Naive thymus-derived CD4-positive, alpha-beta T cell (primary cell): Measurements from ENCODE around the gene AKAP1. TPM values are rescaled to one million over a fixed set of nuclear protein-coding genes. Genes with fewer than 3 reads are reported as not detected.

Experiments
- ATAC-seq: fragments of 150-1000 bp; cut with Tn5 transposase; 2 replicates; pipeline ENCODE4 v1.10.0; 2021; ENCODE audit warnings: mild to moderate bottlenecking, moderate library complexity
- CTCF ChIA-PET: fragments of 350-600 bp; sonication (Branson Sonifier 250); formaldehyde crosslinking; loops from one replicate; lab custom pipeline; 2021; ENCODE audit warnings: antibody characterized with exemption; lab: Charles Lee
- POLR2A ChIA-PET: fragments of 350-600 bp; sonication (Branson Sonifier 250); formaldehyde crosslinking; loops from one replicate; lab custom pipeline; 2021; ENCODE audit warnings: antibody characterized with exemption, inconsistent platforms; lab: Charles Lee
- DNase-seq, 9 donors: peaks; one replicate each; pipeline versions ENCODE4 v3.0.0 to v3.0.0-alpha.2; 2020 to 2022; ENCODE audit warnings: mixed read lengths in 1 of 9
- H3K27ac ChIP-seq: one replicate; pipeline ENCODE4 v1.7.0; 2013; ENCODE audit warnings: mild to moderate bottlenecking, low read depth, low read length, moderate library complexity
- H3K27me3 ChIP-seq, 2 donors: one replicate each; pipeline ENCODE4 v1.7.0; 2013; ENCODE audit warnings: low read length in 2 of 2, mild to moderate bottlenecking in 2 of 2, moderate library complexity in 2 of 2; ENCODE audit not compliant: control insufficient read depth in 2 of 2, insufficient read depth in 2 of 2
- H3K36me3 ChIP-seq, 3 experiments: 1 replicate in 2 of 3; 2 replicates in 1 of 3; pipeline ENCODE4 v1.7.0; 2013; ENCODE audit warnings: low read length in 3 of 3, mild to moderate bottlenecking in 3 of 3, moderate library complexity in 1 of 3; ENCODE audit not compliant: insufficient read depth in 3 of 3, control insufficient read depth in 2 of 3
- H3K4me1 ChIP-seq, 2 donors: one replicate each; pipeline ENCODE4 v1.7.0; 2013; ENCODE audit warnings: low read length in 2 of 2, mild to moderate bottlenecking in 2 of 2, moderate library complexity in 1 of 2; ENCODE audit not compliant: control insufficient read depth in 2 of 2, insufficient read depth in 2 of 2
- H3K4me3 ChIP-seq: 2 replicates; pipeline ENCODE4 v1.7.0; 2013; ENCODE audit warnings: mild to moderate bottlenecking, low read length
- H3K9me3 ChIP-seq, 3 experiments: 1 replicate in 2 of 3; 2 replicates in 1 of 3; pipeline ENCODE4 v1.7.0; 2013; ENCODE audit warnings: low read length in 3 of 3; ENCODE audit not compliant: control insufficient read depth in 2 of 3
- H3K27ac Mint-ChIP-seq, 9 donors: one replicate each; pipeline ENCODE4 v1.8.0; 2020 to 2022; ENCODE audit warnings: mixed read lengths in 9 of 9, mild to moderate bottlenecking in 8 of 9, moderate library complexity in 5 of 9, inconsistent platforms in 2 of 9
- H3K27me3 Mint-ChIP-seq, 5 donors: one replicate each; pipeline ENCODE4 v1.8.0; 2021 to 2022; ENCODE audit warnings: mixed read lengths in 5 of 5, mild to moderate bottlenecking in 1 of 5
- H3K36me3 Mint-ChIP-seq, 5 donors: one replicate each; pipeline ENCODE4 v1.8.0; 2020 to 2022; ENCODE audit warnings: mixed read lengths in 5 of 5, mild to moderate bottlenecking in 3 of 5, inconsistent platforms in 1 of 5
- H3K4me1 Mint-ChIP-seq, 7 donors: one replicate each; pipeline ENCODE4 v1.8.0; 2020 to 2022; ENCODE audit warnings: mixed read lengths in 7 of 7, mild to moderate bottlenecking in 3 of 7, inconsistent platforms in 1 of 7
- H3K4me3 Mint-ChIP-seq, 10 donors: one replicate each; pipeline ENCODE4 v1.8.0; 2020 to 2022; ENCODE audit warnings: mild to moderate bottlenecking in 10 of 10, mixed read lengths in 10 of 10, moderate library complexity in 6 of 10, inconsistent platforms in 2 of 10
- H3K9me3 Mint-ChIP-seq, 11 donors: one replicate each; pipeline ENCODE4 v1.8.0; 2020 to 2022; ENCODE audit warnings: mixed read lengths in 11 of 11, mild to moderate bottlenecking in 4 of 11, inconsistent platforms in 1 of 11, moderate library complexity in 1 of 11
- intact Hi-C, 2 donors: fragments of 100-400 bp; cut with micrococcal nuclease; formaldehyde crosslinking; loops; one replicate each; pipeline ENCODE4 v1.15.1; 2023
- polyA plus RNA-seq, 2 donors: library from polyadenylated mRNA; unstranded; fragments of 300-500 nt; fragmentation: Illumina TruSeq; gene quantifications; one replicate each; pipeline ENCODE4 v1.2.3, GENCODE V29; 2021
- total RNA-seq, 6 experiments: library from RNA in 5 of 6; stranded (reverse) in 5 of 6; gene quantifications; 1 replicate in 5 of 6; 2 replicates in 1 of 6; pipeline ENCODE4 v1.2.3 and lab custom pipeline; 2021 to 2026

AKAP1 gene
- total and polyA plus RNA-seq, 7 experiments from 2014 or later: 13.2 to 35.8 (median 26.6) TPM

- Histone ChIP-seq H3K27me3 (no peaks in the 10 kb centered on the region), H3K4me1 (no peaks in the 10 kb centered on the region), H3K27ac (no peak overlapping the region), H3K9me3 (no peaks in the 10 kb centered on the region), H3K36me3 (peaks cover 0 to 76% (median 4%) of the 10 kb centered on the region in 3 experiments), H3K4me3 (no peak overlapping the region)
- H3K4me1 Mint-ChIP-seq: peaks cover 0 to 18% (median 6%) of the 10 kb centered on the region in 7 donors
- CTCF ChIA-PET: interaction anchor here (0.6 to 1.1 kb wide), 2 partner anchors 8 to 648 kb away, joined by 3 to 4 read pairs; no protein-coding TSS in a partner anchor
- H3K4me3 Mint-ChIP-seq: no peak overlapping the region
- H3K9me3 Mint-ChIP-seq: no peaks in the 10 kb centered on the region
- intact Hi-C loops: loop anchor here in 1 of 2 donors (5.0 kb wide), 1 partner anchor 62 kb away; no protein-coding TSS in a partner anchor
- peak overlapping the region in 2 of 9 donors; percentile 17 to 30 for H3K27ac Mint-ChIP-seq
- peaks cover 0 to 42% (median 3%) of the 10 kb centered on the region in 5 donors for H3K36me3 Mint-ChIP-seq
- DNase-seq: no peak
- H3K27me3 Mint-ChIP-seq: no peaks in the 10 kb centered on the region
- POLR2A ChIA-PET: interaction anchor here (1.1 kb wide), 1 partner anchor 25 kb away, joined by 3 read pairs; the partner anchor contains the start of gene AKAP1
- ATAC-seq: no peak
Measured at GRCh38 chr17:57109393-57110151, 24.5 kb downstream of the AKAP1 start.

- no peaks in the 10 kb centered on the region for H3K9me3 ChIP-seq
- DNase-seq (no peak), ATAC-seq (no peak)
- peaks cover 0 to 79% (median 10%) of the 10 kb centered on the region in 3 experiments for H3K36me3 ChIP-seq
- H3K4me1 ChIP-seq: no peaks in the 10 kb centered on the region
- Mint-ChIP-seq H3K9me3 (no peaks in the 10 kb centered on the region), H3K36me3 (peaks cover 0 to 42% (median 3%) of the 10 kb centered on the region in 5 donors), H3K27me3 (no peaks in the 10 kb centered on the region), H3K4me3 (no peak overlapping the region), H3K27ac (peak overlapping the region in 1 of 9 donors; percentile 67), H3K4me1 (peaks cover 0 to 12% (median 6%) of the 10 kb centered on the region in 7 donors)
- no peaks in the 10 kb centered on the region for H3K27me3 ChIP-seq
- CTCF ChIA-PET: interaction anchor here (0.6 kb wide), 1 partner anchor 647 kb away, joined by 4 read pairs; no protein-coding TSS in a partner anchor
- intact Hi-C loops: loop anchor here in 1 of 2 donors (5.0 kb wide), 1 partner anchor 63 kb away; no protein-coding TSS in a partner anchor
- no peak overlapping the region for H3K4me3 ChIP-seq
- POLR2A ChIA-PET: no interaction called here
- no peak overlapping the region for H3K27ac ChIP-seq
Measured at GRCh38 chr17:57110152-57110542, 25.1 kb downstream of the AKAP1 start.

GRCh38 chr17:57110579-57111325 is 25.7 kb downstream of the AKAP1 start:
- DNase-seq (no peak), ATAC-seq (no peak)
- peaks cover 0 to 79% (median 16%) of the 10 kb centered on the region in 3 experiments for H3K36me3 ChIP-seq
- H3K36me3 Mint-ChIP-seq: peaks cover 0 to 36% (median 3%) of the 10 kb centered on the region in 5 donors
- peaks cover 0 to 7% (median 5%) of the 10 kb centered on the region in 7 donors for H3K4me1 Mint-ChIP-seq
- H3K27ac ChIP-seq: no peak overlapping the region
- no peaks in the 10 kb centered on the region for H3K9me3 ChIP-seq
- ChIA-PET POLR2A (no interaction called here), CTCF (interaction anchor here (1.2 kb wide), 1 partner anchor 18 kb away, joined by 3 read pairs; no protein-coding TSS in a partner anchor)
- no peaks in the 10 kb centered on the region for H3K9me3 Mint-ChIP-seq
- no peak overlapping the region for H3K4me3 Mint-ChIP-seq
- intact Hi-C loops: loop anchor here in 1 of 2 donors (5.0 kb wide), 1 partner anchor 63 kb away; no protein-coding TSS in a partner anchor
- no peaks in the 10 kb centered on the region for H3K4me1 ChIP-seq
- H3K27me3 Mint-ChIP-seq: no peaks in the 10 kb centered on the region
- H3K27ac Mint-ChIP-seq: peak overlapping the region in 2 of 9 donors; percentile 34 to 67
- no peak overlapping the region for H3K4me3 ChIP-seq
- H3K27me3 ChIP-seq: no peaks in the 10 kb centered on the region

GRCh38 chr17:57111386-57111785 is 26.3 kb downstream of the AKAP1 start:
- Mint-ChIP-seq H3K36me3 (peaks cover 0 to 33% (median 3%) of the 10 kb centered on the region in 5 donors), H3K9me3 (no peaks in the 10 kb centered on the region), H3K4me3 (no peak overlapping the region), H3K27me3 (no peaks in the 10 kb centered on the region), H3K4me1 (peaks cover 0 to 4% (median under 1%) of the 10 kb centered on the region in 7 donors), H3K27ac (peak overlapping the region in 2 of 9 donors; percentile 34 to 67)
- POLR2A ChIA-PET: no interaction called here
- no peak for ATAC-seq
- DNase-seq: no peak
- H3K4me1 ChIP-seq: no peaks in the 10 kb centered on the region
- H3K27ac ChIP-seq: no peak overlapping the region
- CTCF ChIA-PET: interaction anchor here (1.2 kb wide), 1 partner anchor 18 kb away, joined by 3 read pairs; no protein-coding TSS in a partner anchor
- no peak overlapping the region for H3K4me3 ChIP-seq
- peaks cover 0 to 79% (median 19%) of the 10 kb centered on the region in 3 experiments for H3K36me3 ChIP-seq
- intact Hi-C loops: loop anchor here in 1 of 2 donors (5.0 kb wide), 1 partner anchor 64 kb away; no protein-coding TSS in a partner anchor
- no peaks in the 10 kb centered on the region for H3K27me3 ChIP-seq
- H3K9me3 ChIP-seq: no peaks in the 10 kb centered on the region

- POLR2A ChIA-PET: interaction anchor here (0.6 kb wide), 1 partner anchor 81 kb away, joined by 4 read pairs; no protein-coding TSS in a partner anchor
- ATAC-seq: no peak
Measured at GRCh38 chr17:57113011-57113410, 28.0 kb downstream of the AKAP1 start.

GRCh38 chr17:57113656-57114055 is 28.6 kb downstream of the AKAP1 start:
- H3K4me3 ChIP-seq: no peak overlapping the region
- ChIA-PET CTCF (no interaction called here), POLR2A (no interaction called here)
- no peaks in the 10 kb centered on the region for H3K27me3 Mint-ChIP-seq
- no peaks in the 10 kb centered on the region for H3K9me3 Mint-ChIP-seq
- no peaks in the 10 kb centered on the region for H3K9me3 ChIP-seq
- DNase-seq (no peak), ATAC-seq (no peak)
- no peaks in the 10 kb centered on the region for H3K4me1 ChIP-seq
- H3K27ac Mint-ChIP-seq: no peak overlapping the region
- peaks cover 0 to 4% (median 0%) of the 10 kb centered on the region in 7 donors for H3K4me1 Mint-ChIP-seq
- intact Hi-C loops: loop anchor here in 1 of 2 donors (1.0 to 5.0 kb wide), 5 partner anchors 28 to 152 kb away; partner anchors contain the start of genes AKAP1 and COIL
- no peaks in the 10 kb centered on the region for H3K27me3 ChIP-seq
- H3K36me3 Mint-ChIP-seq: peaks cover 0 to 44% (median 12%) of the 10 kb centered on the region in 5 donors
- no peak overlapping the region for H3K27ac ChIP-seq
- peaks cover 0 to 87% (median 29%) of the 10 kb centered on the region in 3 experiments for H3K36me3 ChIP-seq
- no peak overlapping the region for H3K4me3 Mint-ChIP-seq

More at GRCh38 chr17:57113011-57113410, 28.0 kb downstream of the AKAP1 start:
- Histone ChIP-seq H3K36me3 (peaks cover 0 to 84% (median 24%) of the 10 kb centered on the region in 3 experiments), H3K27ac (no peak overlapping the region), H3K4me1 (no peaks in the 10 kb centered on the region), H3K4me3 (no peak overlapping the region), H3K27me3 (no peaks in the 10 kb centered on the region), H3K9me3 (no peaks in the 10 kb centered on the region)
- Mint-ChIP-seq H3K27me3 (no peaks in the 10 kb centered on the region), H3K36me3 (peaks cover 0 to 38% (median 7%) of the 10 kb centered on the region in 5 donors), H3K4me3 (no peak overlapping the region), H3K4me1 (peaks cover 0 to 4% (median 0%) of the 10 kb centered on the region in 7 donors), H3K27ac (no peak overlapping the region), H3K9me3 (no peaks in the 10 kb centered on the region)
- intact Hi-C loops: loop anchor here in 1 of 2 donors (5.0 kb wide), 1 partner anchor 66 kb away; no protein-coding TSS in a partner anchor
- CTCF ChIA-PET: interaction anchor here (0.6 kb wide), 1 partner anchor 142 kb away, joined by 5 read pairs; no protein-coding TSS in a partner anchor
- DNase-seq: no peak
